GM23338 (cell line): Measurements from ENCODE around the gene S100A3.

Source experiments
- CREB1 ChIP-seq: fragments of 250-450 bp; sonication (Bioruptor Pico); IDR thresholded peaks from 2 replicates; pipeline ENCODE4 v1.5.0; 2020; ENCODE audit warnings: low read depth, mild to moderate bottlenecking, moderate library complexity
- EZH2 ChIP-seq: fragments of 200-600 bp; sonication (generic); IDR thresholded peaks from one replicate; pipeline ENCODE4 v1.8.0; 2017; ENCODE audit warnings: antibody characterized with exemption, mild to moderate bottlenecking, low read depth; ENCODE audit not compliant: unreplicated experiment
- EZH2phosphoT487 ChIP-seq: fragments of 200-600 bp; sonication (generic); IDR thresholded peaks from one replicate; pipeline ENCODE4 v1.8.1; 2018; ENCODE audit warnings: antibody characterized with exemption; ENCODE audit not compliant: unreplicated experiment
- JUNB ChIP-seq: IDR thresholded peaks from one replicate; pipeline ENCODE4 v1.6.1; 2016; ENCODE audit warnings: antibody characterized with exemption; ENCODE audit not compliant: unreplicated experiment
- POLR2AphosphoS5 ChIP-seq: IDR thresholded peaks from 2 replicates; pipeline ENCODE4 v1.6.1; 2016; ENCODE audit warnings: antibody characterized with exemption, low read depth
- REST ChIP-seq: IDR thresholded peaks from one replicate; pipeline ENCODE4 v1.6.1; 2018; ENCODE audit warnings: antibody characterized with exemption; ENCODE audit not compliant: unreplicated experiment
- STAT1 ChIP-seq: IDR thresholded peaks from one replicate; pipeline ENCODE4 v1.6.1; 2016; ENCODE audit warnings: antibody characterized with exemption; ENCODE audit not compliant: unreplicated experiment
- ZNF114 ChIP-seq: fragments of 250-450 bp; sonication (Bioruptor Pico); IDR thresholded peaks from 2 replicates; pipeline ENCODE4 v1.5.0; 2020; ENCODE audit warnings: mild to moderate bottlenecking, moderate library complexity
- ZNF331 ChIP-seq: fragments of 250-450 bp; sonication (Bioruptor Pico); IDR thresholded peaks from 2 replicates; pipeline ENCODE4 v1.5.0; 2020; ENCODE audit warnings: low read depth, mild to moderate bottlenecking, moderate library complexity
- TF ChIP-seq, protein P1 (sequence below), 2 experiments: fragments of 200-600 bp in 1 of 2; sonication (generic) in 1 of 2; conservative IDR thresholded peaks; 2 replicates each; pipeline versions ENCODE4 v1.5.1 to v1.6.1; 2016 to 2017; ENCODE audit warnings: antibody characterized with exemption in 2 of 2, low read depth in 2 of 2, mild to moderate bottlenecking in 2 of 2, moderate library complexity in 1 of 2
- TF ChIP-seq, protein P2 (sequence below): fragments of 250-450 bp; sonication (Bioruptor Pico); IDR thresholded peaks from 2 replicates; pipeline ENCODE4 v1.5.0; 2020; ENCODE audit warnings: mild to moderate bottlenecking, moderate library complexity
- TF ChIP-seq, protein P3 (sequence below): IDR thresholded peaks from 2 replicates; pipeline ENCODE4 v1.6.1; 2016; ENCODE audit warnings: antibody characterized with exemption

GRCh38 chr1:153540394-153541361, 8.4 kb downstream of the S100A3 start, which contains the start of gene S100A5:
- TF ChIP-seq, protein P1, sequence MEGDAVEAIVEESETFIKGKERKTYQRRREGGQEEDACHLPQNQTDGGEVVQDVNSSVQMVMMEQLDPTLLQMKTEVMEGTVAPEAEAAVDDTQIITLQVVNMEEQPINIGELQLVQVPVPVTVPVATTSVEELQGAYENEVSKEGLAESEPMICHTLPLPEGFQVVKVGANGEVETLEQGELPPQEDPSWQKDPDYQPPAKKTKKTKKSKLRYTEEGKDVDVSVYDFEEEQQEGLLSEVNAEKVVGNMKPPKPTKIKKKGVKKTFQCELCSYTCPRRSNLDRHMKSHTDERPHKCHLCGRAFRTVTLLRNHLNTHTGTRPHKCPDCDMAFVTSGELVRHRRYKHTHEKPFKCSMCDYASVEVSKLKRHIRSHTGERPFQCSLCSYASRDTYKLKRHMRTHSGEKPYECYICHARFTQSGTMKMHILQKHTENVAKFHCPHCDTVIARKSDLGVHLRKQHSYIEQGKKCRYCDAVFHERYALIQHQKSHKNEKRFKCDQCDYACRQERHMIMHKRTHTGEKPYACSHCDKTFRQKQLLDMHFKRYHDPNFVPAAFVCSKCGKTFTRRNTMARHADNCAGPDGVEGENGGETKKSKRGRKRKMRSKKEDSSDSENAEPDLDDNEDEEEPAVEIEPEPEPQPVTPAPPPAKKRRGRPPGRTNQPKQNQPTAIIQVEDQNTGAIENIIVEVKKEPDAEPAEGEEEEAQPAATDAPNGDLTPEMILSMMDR (conservative IDR thresholded peaks at IDR 0.05; ENCODE audit: low read depth in 2 of 2), result no peak
- no peak for TF ChIP-seq EZH2phosphoT487
- no peak for TF ChIP-seq POLR2AphosphoS5
- no peak for TF ChIP-seq REST
- no peak for TF ChIP-seq CREB1
- TF ChIP-seq JUNB, result no peak
- no peak for TF ChIP-seq EZH2
- TF ChIP-seq, protein P2, sequence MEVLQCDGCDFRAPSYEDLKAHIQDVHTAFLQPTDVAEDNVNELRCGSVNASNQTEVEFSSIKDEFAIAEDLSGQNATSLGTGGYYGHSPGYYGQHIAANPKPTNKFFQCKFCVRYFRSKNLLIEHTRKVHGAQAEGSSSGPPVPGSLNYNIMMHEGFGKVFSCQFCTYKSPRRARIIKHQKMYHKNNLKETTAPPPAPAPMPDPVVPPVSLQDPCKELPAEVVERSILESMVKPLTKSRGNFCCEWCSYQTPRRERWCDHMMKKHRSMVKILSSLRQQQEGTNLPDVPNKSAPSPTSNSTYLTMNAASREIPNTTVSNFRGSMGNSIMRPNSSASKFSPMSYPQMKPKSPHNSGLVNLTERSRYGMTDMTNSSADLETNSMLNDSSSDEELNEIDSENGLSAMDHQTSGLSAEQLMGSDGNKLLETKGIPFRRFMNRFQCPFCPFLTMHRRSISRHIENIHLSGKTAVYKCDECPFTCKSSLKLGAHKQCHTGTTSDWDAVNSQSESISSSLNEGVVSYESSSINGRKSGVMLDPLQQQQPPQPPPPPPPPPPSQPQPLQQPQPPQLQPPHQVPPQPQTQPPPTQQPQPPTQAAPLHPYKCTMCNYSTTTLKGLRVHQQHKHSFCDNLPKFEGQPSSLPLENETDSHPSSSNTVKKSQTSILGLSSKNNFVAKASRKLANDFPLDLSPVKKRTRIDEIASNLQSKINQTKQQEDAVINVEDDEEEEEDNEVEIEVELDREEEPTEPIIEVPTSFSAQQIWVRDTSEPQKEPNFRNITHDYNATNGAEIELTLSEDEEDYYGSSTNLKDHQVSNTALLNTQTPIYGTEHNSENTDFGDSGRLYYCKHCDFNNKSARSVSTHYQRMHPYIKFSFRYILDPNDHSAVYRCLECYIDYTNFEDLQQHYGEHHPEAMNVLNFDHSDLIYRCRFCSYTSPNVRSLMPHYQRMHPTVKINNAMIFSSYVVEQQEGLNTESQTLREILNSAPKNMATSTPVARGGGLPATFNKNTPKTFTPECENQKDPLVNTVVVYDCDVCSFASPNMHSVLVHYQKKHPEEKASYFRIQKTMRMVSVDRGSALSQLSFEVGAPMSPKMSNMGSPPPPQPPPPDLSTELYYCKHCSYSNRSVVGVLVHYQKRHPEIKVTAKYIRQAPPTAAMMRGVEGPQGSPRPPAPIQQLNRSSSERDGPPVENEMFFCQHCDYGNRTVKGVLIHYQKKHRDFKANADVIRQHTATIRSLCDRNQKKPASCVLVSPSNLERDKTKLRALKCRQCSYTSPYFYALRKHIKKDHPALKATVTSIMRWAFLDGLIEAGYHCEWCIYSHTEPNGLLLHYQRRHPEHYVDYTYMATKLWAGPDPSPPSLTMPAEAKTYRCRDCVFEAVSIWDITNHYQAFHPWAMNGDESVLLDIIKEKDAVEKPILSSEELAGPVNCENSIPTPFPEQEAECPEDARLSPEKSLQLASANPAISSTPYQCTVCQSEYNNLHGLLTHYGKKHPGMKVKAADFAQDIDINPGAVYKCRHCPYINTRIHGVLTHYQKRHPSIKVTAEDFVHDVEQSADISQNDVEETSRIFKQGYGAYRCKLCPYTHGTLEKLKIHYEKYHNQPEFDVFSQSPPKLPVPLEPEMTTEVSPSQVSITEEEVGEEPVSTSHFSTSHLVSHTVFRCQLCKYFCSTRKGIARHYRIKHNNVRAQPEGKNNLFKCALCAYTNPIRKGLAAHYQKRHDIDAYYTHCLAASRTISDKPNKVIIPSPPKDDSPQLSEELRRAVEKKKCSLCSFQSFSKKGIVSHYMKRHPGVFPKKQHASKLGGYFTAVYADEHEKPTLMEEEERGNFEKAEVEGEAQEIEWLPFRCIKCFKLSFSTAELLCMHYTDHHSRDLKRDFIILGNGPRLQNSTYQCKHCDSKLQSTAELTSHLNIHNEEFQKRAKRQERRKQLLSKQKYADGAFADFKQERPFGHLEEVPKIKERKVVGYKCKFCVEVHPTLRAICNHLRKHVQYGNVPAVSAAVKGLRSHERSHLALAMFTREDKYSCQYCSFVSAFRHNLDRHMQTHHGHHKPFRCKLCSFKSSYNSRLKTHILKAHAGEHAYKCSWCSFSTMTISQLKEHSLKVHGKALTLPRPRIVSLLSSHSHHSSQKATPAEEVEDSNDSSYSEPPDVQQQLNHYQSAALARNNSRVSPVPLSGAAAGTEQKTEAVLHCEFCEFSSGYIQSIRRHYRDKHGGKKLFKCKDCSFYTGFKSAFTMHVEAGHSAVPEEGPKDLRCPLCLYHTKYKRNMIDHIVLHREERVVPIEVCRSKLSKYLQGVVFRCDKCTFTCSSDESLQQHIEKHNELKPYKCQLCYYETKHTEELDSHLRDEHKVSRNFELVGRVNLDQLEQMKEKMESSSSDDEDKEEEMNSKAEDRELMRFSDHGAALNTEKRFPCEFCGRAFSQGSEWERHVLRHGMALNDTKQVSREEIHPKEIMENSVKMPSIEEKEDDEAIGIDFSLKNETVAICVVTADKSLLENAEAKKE (CRISPR knock-in tag), result no peak
- TF ChIP-seq ZNF114 (CRISPR knock-in tag), result no peak
- TF ChIP-seq STAT1, result no peak
- TF ChIP-seq, protein P3, sequence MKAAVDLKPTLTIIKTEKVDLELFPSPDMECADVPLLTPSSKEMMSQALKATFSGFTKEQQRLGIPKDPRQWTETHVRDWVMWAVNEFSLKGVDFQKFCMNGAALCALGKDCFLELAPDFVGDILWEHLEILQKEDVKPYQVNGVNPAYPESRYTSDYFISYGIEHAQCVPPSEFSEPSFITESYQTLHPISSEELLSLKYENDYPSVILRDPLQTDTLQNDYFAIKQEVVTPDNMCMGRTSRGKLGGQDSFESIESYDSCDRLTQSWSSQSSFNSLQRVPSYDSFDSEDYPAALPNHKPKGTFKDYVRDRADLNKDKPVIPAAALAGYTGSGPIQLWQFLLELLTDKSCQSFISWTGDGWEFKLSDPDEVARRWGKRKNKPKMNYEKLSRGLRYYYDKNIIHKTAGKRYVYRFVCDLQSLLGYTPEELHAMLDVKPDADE, result no peak
- no peak for TF ChIP-seq ZNF331 (CRISPR knock-in tag)
